GM12875 (cell line): Measurements from ENCODE around the gene PALM.

Experiments used
- H3K4me3 ChIP-seq: one replicate; pipeline ENCODE4 v1.5.1; 2011; ENCODE audit warnings: low read depth, low read length, control low read depth
- CTCF ChIP-seq: IDR thresholded peaks from 2 replicates; pipeline ENCODE4 v1.5.1; 2011; ENCODE audit warnings: low read depth, mild to moderate bottlenecking, control low read depth, inconsistent platforms, low read length, moderate library complexity, borderline replicate concordance; ENCODE audit not compliant: insufficient read depth

PALM gene

GRCh38 chr19:718991-719512 is 10.3 kb downstream of the PALM start:
- no peak overlapping the region for H3K4me3 ChIP-seq
- TF ChIP-seq CTCF = no peak

GRCh38 chr19:719636-720344 is 11.1 kb downstream of the PALM start:
- TF ChIP-seq CTCF = no peak
- no peak overlapping the region for H3K4me3 ChIP-seq

- TF ChIP-seq CTCF = no peak
- no peak overlapping the region for H3K4me3 ChIP-seq
Observed at GRCh38 chr19:720345-721160, 11.8 kb downstream of the PALM start.

- TF ChIP-seq CTCF = no peak
- H3K4me3 ChIP-seq = no peak overlapping the region
Observed at GRCh38 chr19:722553-723101, 13.9 kb downstream of the PALM start.

- TF ChIP-seq CTCF = no peak
- H3K4me3 ChIP-seq = no peak overlapping the region
Observed at GRCh38 chr19:723247-723646, 14.5 kb downstream of the PALM start.

- H3K4me3 ChIP-seq = no peak overlapping the region
- TF ChIP-seq CTCF = no peak
Observed at GRCh38 chr19:723714-724113, 15.0 kb downstream of the PALM start.
